Neural cell (in vitro differentiated cells): ENCODE data around the gene RRP7A.
"Not testable (repeated sequence)": the region's sequence is repeated elsewhere in the genome, so short reads cannot be mapped to it uniquely, and the experiment has no call there.

Source experiments
- CTCF ChIP-seq: fragments of 450-650 bp; IDR thresholded peaks from 2 replicates; pipeline ENCODE4 v1.5.1; 2014; ENCODE audit warnings: antibody characterized with exemption, mild to moderate bottlenecking, moderate library complexity; ENCODE audit not compliant: poor library complexity, severe bottlenecking
- POLR2AphosphoS5 ChIP-seq: IDR thresholded peaks from 2 replicates; pipeline ENCODE4 v1.6.1; 2012
- TF ChIP-seq, protein P1 (sequence below): IDR thresholded peaks from 2 replicates; pipeline ENCODE4 v1.6.1; 2012; ENCODE audit warnings: borderline replicate concordance

DNA sequence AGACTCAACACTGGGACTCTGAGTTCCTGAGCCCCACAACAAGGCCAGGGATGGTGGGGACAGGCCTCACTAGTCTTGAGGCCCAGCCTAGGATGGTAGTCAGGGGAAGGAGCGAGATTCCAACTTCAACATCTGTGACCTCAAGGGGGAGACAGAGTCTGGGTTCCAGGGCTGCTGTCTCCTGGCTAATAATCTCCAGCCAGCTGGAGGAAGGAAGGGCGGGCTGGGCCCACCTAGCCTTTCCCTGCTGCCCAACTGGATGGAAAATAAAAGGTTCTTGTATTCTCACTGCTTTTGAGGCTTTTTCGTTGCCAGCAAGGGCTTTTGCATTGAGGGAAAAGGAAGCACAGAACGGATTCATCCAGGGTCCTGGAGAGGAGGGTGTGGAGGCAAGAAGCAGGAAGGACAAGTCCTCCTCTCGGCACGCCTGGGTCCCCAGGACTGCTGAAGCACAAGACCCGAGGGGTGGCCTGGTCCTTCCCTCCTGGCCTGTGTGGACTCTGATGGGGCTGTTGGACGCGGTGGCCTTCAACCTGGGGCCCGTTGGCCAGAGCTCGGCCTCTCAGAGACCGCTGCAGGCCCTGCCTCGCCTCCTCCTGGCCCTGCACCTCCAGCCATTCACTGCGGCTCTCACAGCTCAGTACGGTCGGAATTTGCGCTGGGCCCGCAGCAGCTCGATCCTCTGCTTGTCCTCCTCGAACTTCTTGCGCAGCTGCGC lies 7.2 kb downstream of the RRP7A start:
- TF ChIP-seq, protein P1, sequence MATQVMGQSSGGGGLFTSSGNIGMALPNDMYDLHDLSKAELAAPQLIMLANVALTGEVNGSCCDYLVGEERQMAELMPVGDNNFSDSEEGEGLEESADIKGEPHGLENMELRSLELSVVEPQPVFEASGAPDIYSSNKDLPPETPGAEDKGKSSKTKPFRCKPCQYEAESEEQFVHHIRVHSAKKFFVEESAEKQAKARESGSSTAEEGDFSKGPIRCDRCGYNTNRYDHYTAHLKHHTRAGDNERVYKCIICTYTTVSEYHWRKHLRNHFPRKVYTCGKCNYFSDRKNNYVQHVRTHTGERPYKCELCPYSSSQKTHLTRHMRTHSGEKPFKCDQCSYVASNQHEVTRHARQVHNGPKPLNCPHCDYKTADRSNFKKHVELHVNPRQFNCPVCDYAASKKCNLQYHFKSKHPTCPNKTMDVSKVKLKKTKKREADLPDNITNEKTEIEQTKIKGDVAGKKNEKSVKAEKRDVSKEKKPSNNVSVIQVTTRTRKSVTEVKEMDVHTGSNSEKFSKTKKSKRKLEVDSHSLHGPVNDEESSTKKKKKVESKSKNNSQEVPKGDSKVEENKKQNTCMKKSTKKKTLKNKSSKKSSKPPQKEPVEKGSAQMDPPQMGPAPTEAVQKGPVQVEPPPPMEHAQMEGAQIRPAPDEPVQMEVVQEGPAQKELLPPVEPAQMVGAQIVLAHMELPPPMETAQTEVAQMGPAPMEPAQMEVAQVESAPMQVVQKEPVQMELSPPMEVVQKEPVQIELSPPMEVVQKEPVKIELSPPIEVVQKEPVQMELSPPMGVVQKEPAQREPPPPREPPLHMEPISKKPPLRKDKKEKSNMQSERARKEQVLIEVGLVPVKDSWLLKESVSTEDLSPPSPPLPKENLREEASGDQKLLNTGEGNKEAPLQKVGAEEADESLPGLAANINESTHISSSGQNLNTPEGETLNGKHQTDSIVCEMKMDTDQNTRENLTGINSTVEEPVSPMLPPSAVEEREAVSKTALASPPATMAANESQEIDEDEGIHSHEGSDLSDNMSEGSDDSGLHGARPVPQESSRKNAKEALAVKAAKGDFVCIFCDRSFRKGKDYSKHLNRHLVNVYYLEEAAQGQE: not testable (repeated sequence)
- TF ChIP-seq POLR2AphosphoS5: not testable (repeated sequence)
- peak; percentile 54 for TF ChIP-seq CTCF
